8988T (cell line): Measurements from ENCODE around the gene BUD13.

ENCODE experiments used
- DNase-seq: peaks from one replicate; pipeline ENCODE4 v3.0.0; 2011

Gene BUD13

GRCh38 chr11:116750070-116750718 is 22.6 kb downstream of the BUD13 start:
- DNase-seq, result no peak

- DNase-seq, result no peak
Observed at GRCh38 chr11:116742104-116742503, 30.7 kb downstream of the BUD13 start.

GRCh38 chr11:116740741-116741140 is 32.0 kb downstream of the BUD13 start:
- DNase-seq, result no peak

GRCh38 chr11:116738975-116739374 is 33.8 kb downstream of the BUD13 start:
- no peak for DNase-seq

- DNase-seq, result peak; percentile 83
Observed at GRCh38 chr11:116736763-116737162, 36.0 kb downstream of the BUD13 start.

GRCh38 chr11:116733969-116734508 is 38.7 kb downstream of the BUD13 start:
- DNase-seq, result no peak

- DNase-seq, result no peak
Observed at GRCh38 chr11:116733043-116733755, 39.6 kb downstream of the BUD13 start.

- peak; percentile 86 for DNase-seq
Observed at GRCh38 chr11:116732271-116733042, 40.3 kb downstream of the BUD13 start.

GRCh38 chr11:116731821-116732220 is 41.0 kb downstream of the BUD13 start:
- no peak for DNase-seq

GRCh38 chr11:116731097-116731761 is 41.6 kb downstream of the BUD13 start:
- no peak for DNase-seq

- DNase-seq, result no peak
Observed at GRCh38 chr11:116730601-116731000, 42.2 kb downstream of the BUD13 start.

GRCh38 chr11:116730241-116730561 is 42.6 kb downstream of the BUD13 start:
- no peak for DNase-seq

GRCh38 chr11:116729501-116730240 is 43.1 kb downstream of the BUD13 start:
- no peak for DNase-seq

- DNase-seq, result no peak
Observed at GRCh38 chr11:116727990-116728389, 44.8 kb downstream of the BUD13 start.

- no peak for DNase-seq
Observed at GRCh38 chr11:116725434-116726221, 47.2 kb downstream of the BUD13 start.

GRCh38 chr11:116724813-116725212 is 48.0 kb downstream of the BUD13 start:
- DNase-seq, result no peak

GRCh38 chr11:116723511-116723910 is 49.3 kb downstream of the BUD13 start:
- no peak for DNase-seq

- no peak for DNase-seq
Observed at GRCh38 chr11:116721988-116722387, 50.8 kb downstream of the BUD13 start.

GRCh38 chr11:116720895-116721294 is 51.9 kb downstream of the BUD13 start:
- no peak for DNase-seq

GRCh38 chr11:116718955-116719501 is 53.8 kb downstream of the BUD13 start:
- no peak for DNase-seq

- DNase-seq, result no peak
Observed at GRCh38 chr11:116716621-116717020, 56.2 kb downstream of the BUD13 start.
